ENCODE measurements around the gene MAVS.
"Not testable (repeated sequence)": the region's sequence is repeated elsewhere in the genome, so short reads cannot be mapped to it uniquely, and the experiment has no call there.

Gene MAVS

GRCh38 chr20:3871550-3872265 is 25.1 kb downstream of the MAVS start:
- no peak for DNase-seq (ENCODE audit: extremely low read depth, low read depth)

GRCh38 chr20:3873507-3873906 is 26.9 kb downstream of the MAVS start:
- TF ChIP-seq CTCF (IDR thresholded peaks at IDR 0.05; ENCODE audit: low read depth, low read length, missing control alignments): no peak
- no peak for DNase-seq (ENCODE audit: extremely low read depth, low read depth)
- no peak overlapping the region for H3K4me3 ChIP-seq (replicated peaks; ENCODE audit: low read depth, low read length)

More at GRCh38 chr20:3871550-3872265, 25.1 kb downstream of the MAVS start:
- no peak for TF ChIP-seq CTCF (IDR thresholded peaks at IDR 0.05; ENCODE audit: low read depth, low read length, missing control alignments)
- H3K4me3 ChIP-seq (replicated peaks; ENCODE audit: low read depth, low read length): no peak overlapping the region

GRCh38 chr20:3874194-3874844 is 27.7 kb downstream of the MAVS start:
- no peak for DNase-seq (ENCODE audit: extremely low read depth, low read depth)
- no peak overlapping the region for H3K4me3 ChIP-seq (replicated peaks; ENCODE audit: low read depth, low read length)
- TF ChIP-seq CTCF (IDR thresholded peaks at IDR 0.05; ENCODE audit: low read depth, low read length, missing control alignments): no peak

DNA sequence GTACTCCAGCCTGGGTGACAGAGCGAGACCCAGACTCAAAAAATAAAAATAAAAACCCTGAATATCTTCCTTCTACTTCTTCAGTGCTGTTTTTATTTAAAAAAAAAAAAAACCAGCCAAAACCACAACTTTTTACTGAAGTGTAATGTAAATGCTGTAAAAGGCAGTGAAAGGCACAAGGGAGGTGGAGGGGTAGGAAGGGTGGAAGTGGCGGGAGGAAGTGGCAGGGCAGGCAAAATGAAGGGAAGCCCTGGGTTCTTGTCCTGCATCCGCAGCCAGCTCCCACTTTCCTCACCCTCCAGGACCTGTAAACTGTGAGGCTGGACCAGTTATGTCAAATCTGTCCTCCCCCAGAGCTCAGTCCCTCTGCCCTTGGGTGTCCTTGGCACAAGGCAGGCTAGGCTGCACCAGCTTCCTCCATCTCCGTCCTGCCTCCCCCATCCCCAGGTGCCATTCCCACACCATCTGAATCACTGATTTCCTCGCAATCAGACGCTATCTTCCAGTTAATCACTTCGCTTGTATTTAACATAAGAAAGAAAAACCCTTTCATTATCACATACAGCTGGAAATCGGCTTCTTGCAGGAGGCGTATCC is 28.8 kb downstream of the MAVS start:
- TF ChIP-seq CTCF (IDR thresholded peaks at IDR 0.05; ENCODE audit: low read depth, low read length, missing control alignments): no peak
- H3K4me3 ChIP-seq (replicated peaks; ENCODE audit: low read depth, low read length): no peak overlapping the region
- no peak for DNase-seq (ENCODE audit: extremely low read depth, low read depth)

DNA sequence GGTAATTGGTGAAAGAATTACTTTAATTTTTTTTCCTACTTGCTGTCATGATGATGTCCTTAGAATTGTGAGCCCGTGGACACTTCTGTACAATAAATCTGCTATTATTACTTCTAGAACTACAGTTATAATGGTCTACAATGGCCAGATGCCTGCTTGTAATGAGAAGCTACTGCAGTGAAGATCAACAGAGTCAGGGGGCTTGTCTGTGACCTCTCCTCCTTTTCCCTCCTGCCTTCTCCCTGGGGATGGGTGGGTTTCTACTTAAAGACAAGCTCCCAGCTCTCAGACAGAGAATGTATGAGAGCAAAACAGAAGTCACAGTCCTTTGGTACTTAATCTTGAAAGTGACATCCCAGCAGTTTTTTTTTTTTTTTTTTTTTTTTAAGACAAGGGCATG is 29.4 kb downstream of the MAVS start:
- no peak for TF ChIP-seq CTCF (IDR thresholded peaks at IDR 0.05; ENCODE audit: low read depth, low read length, missing control alignments)
- no peak for DNase-seq (ENCODE audit: extremely low read depth, low read depth)
- H3K4me3 ChIP-seq (replicated peaks; ENCODE audit: low read depth, low read length): no peak overlapping the region

DNA sequence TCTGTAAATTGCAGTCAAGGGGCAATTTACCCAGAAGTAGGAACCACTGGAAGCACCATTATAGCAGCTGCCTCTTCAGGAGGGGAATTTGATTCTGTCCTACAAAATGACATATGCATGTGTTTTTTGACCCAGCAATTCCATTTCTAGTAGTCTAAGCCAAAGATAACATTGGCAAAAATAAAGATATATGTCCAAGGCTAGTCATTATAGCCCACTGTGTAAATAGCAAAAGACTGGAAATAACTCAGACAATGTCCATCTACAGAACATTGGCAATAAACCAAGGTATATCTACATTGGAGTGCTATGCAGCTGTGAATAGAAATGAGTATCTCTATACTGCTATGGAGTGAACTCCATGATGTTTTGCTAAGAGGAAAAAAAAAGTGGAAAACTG is 30.0 kb downstream of the MAVS start:
- no peak for TF ChIP-seq CTCF (IDR thresholded peaks at IDR 0.05; ENCODE audit: low read depth, low read length, missing control alignments)
- no peak overlapping the region for H3K4me3 ChIP-seq (replicated peaks; ENCODE audit: low read depth, low read length)
- no peak for DNase-seq (ENCODE audit: extremely low read depth, low read depth)

- DNase-seq (ENCODE audit: extremely low read depth, low read depth); H3K4me3 ChIP-seq (replicated peaks; ENCODE audit: low read depth, low read length): not testable (repeated sequence)
These were observed 32.3 kb downstream of the MAVS start for GRCh38 chr20:3878921-3879274.

All from HFF-Myc (cell line).